Caco-2 (cell line): ENCODE measurements around the gene DIS3L2. TPM values are rescaled to one million over a fixed set of nuclear protein-coding genes. Genes with fewer than 3 reads are reported as not detected.

Source experiments
- BruUV-seq: library from RNA; stranded (reverse); fragments of 400-500 nt; replicated peaks from 2 replicates; lab custom pipeline; 2021; lab: Mats Ljungman, UMichigan
- CTCF ChIA-PET: fragments of 300-600 bp; sonication (Branson Sonifier 250); formaldehyde crosslinking; loops from one replicate; lab custom pipeline; 2022; ENCODE audit warnings: antibody characterized with exemption; lab: Charles Lee
- POLR2A ChIA-PET: fragments of 300-600 bp; sonication (Branson Sonifier 250); formaldehyde crosslinking; loops from one replicate; lab custom pipeline; 2022; ENCODE audit warnings: antibody characterized with exemption; lab: Charles Lee
- DNase-seq, 2 experiments: peaks; one replicate each; pipeline versions ENCODE4 v3.0.0 to v3.0.0-alpha.2; 2020 to 2022
- H3K27me3 ChIP-seq: replicated peaks from 2 replicates; pipeline ENCODE4 v1.6.0; 2011; ENCODE audit warnings: low read length; ENCODE audit not compliant: control insufficient read depth, insufficient read depth
- H3K36me3 ChIP-seq: 2 replicates; pipeline ENCODE4 v1.5.1; 2011; ENCODE audit warnings: low read length; ENCODE audit not compliant: control insufficient read depth, insufficient read depth
- H3K4me1 ChIP-seq: fragments of 250-450 bp; sonication (Bioruptor Pico); 2 replicates; pipeline ENCODE4 v1.5.1; 2020; ENCODE audit warnings: mild to moderate bottlenecking
- H3K4me3 ChIP-seq: 2 replicates; pipeline ENCODE4 v1.5.1; 2011; ENCODE audit warnings: low read depth, mild to moderate bottlenecking, control low read depth, low read length
- H3K9me3 ChIP-seq: fragments of 250-450 bp; sonication (Bioruptor Pico); 2 replicates; pipeline ENCODE4 v1.5.1; 2020; ENCODE audit warnings: mild to moderate bottlenecking, moderate library complexity
- H3K27ac Mint-ChIP-seq: one replicate; pipeline ENCODE4 v1.8.0; 2022; ENCODE audit warnings: mixed read lengths; ENCODE audit not compliant: unreplicated experiment
- H3K27me3 Mint-ChIP-seq: one replicate; pipeline ENCODE4 v1.8.0; 2022; ENCODE audit warnings: mixed read lengths; ENCODE audit not compliant: insufficient read depth, unreplicated experiment
- H3K36me3 Mint-ChIP-seq: one replicate; pipeline ENCODE4 v1.8.0; 2022; ENCODE audit warnings: mild to moderate bottlenecking, mixed read lengths; ENCODE audit not compliant: insufficient read depth, unreplicated experiment
- H3K4me1 Mint-ChIP-seq: one replicate; pipeline ENCODE4 v1.8.0; 2022; ENCODE audit warnings: low read depth, mixed read lengths; ENCODE audit not compliant: unreplicated experiment
- H3K4me3 Mint-ChIP-seq: one replicate; pipeline ENCODE4 v1.8.0; 2022; ENCODE audit warnings: mild to moderate bottlenecking, moderate library complexity, mixed read lengths; ENCODE audit not compliant: unreplicated experiment
- H3K9me3 Mint-ChIP-seq: one replicate; pipeline ENCODE4 v1.8.0; 2022; ENCODE audit warnings: mixed read lengths; ENCODE audit not compliant: unreplicated experiment
- intact Hi-C: fragments of 100-400 bp; cut with micrococcal nuclease; formaldehyde crosslinking; loops from one replicate; pipeline ENCODE4 v1.10.0; 2022; ENCODE audit not compliant: unreplicated experiment
- total RNA-seq: library from RNA; stranded (reverse); gene quantifications from 2 replicates; pipeline ENCODE4 v1.2.3, GENCODE V29; 2022
- TF ChIP-seq, protein P1 (sequence below), 2 experiments: fragments of 200-600 bp in 1 of 2; IDR thresholded peaks; 1 replicate in 1 of 2; 2 replicates in 1 of 2; pipeline versions ENCODE4 v1.5.1 to v1.8.0; 2011 to 2022; ENCODE audit warnings: antibody characterized with exemption in 1 of 2, control low read depth in 1 of 2, inconsistent platforms in 1 of 2, low read depth in 1 of 2, low read length in 1 of 2, mild to moderate bottlenecking in 1 of 2, moderate library complexity in 1 of 2; ENCODE audit not compliant: insufficient read depth in 1 of 2, severe bottlenecking in 1 of 2, unreplicated experiment in 1 of 2

DIS3L2 gene
- total RNA-seq, 1 experiment from 2014 or later: 15.5 TPM

DNA sequence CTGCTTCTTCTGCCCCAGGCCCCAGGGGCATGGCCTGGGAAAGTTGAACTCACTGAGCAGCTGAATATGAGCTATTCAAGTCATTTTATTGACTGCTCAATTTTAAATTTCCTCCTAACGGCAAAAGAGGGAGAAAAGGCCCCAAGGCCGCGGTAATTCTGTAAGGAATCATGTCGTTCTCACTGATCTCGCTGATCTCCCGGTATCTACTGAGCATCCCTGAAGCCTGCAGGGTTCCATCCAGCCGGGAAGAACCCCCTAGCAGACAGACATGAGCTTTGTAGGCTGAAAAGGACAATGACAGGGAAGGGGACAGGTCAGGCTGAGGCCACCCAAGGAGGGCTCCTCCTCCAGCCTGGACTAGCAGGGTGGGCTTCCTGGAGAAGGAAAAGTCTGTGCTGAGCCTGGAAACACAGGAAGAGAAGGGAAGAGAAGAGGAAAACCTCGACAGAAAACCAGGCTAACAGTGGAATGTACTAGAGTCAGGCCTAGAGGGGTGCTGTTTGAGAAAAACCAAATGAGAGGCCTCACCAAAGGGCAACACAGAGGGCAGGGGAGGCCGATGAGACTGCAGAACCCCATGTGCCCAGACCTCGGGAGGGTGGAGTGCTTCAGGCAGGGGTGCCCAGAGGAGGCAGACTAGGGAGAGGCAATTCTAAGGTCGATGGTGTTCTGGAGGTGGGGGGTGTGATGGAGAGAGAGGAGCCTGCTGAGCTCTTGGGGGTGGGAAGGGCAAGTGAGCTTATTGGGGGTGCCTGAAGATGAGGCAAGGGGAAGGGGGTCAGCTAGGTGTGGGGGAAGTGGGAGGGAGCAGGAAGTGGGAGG lies 32.4 kb upstream of the DIS3L2 start:
- Histone ChIP-seq H3K36me3 (no peaks in the 10 kb centered on the region), H3K4me1 (no peaks in the 10 kb centered on the region), H3K4me3 (no peak overlapping the region), H3K9me3 (no peaks in the 10 kb centered on the region), H3K27me3 (no peaks in the 10 kb centered on the region; the same call in 1 of the 2 replicates)
- DNase-seq: no peak
- ChIA-PET POLR2A (no interaction called here), CTCF (interaction anchor here (0.6 kb wide), 1 partner anchor 16 kb away, joined by 5 read pairs; no protein-coding TSS in a partner anchor)
- no peaks in the 10 kb centered on the region for H3K9me3 Mint-ChIP-seq
- no TSS peak for BruUV-seq
- intact Hi-C loops: loop anchor here (5.0 kb wide), 2 partner anchors 398 to 508 kb away; no protein-coding TSS in a partner anchor
- H3K4me1 Mint-ChIP-seq: no peaks in the 10 kb centered on the region
- H3K36me3 Mint-ChIP-seq: no peaks in the 10 kb centered on the region
- H3K27ac Mint-ChIP-seq: no peak overlapping the region
- peaks cover 10% of the 10 kb centered on the region for H3K27me3 Mint-ChIP-seq
- TF ChIP-seq, protein P1, sequence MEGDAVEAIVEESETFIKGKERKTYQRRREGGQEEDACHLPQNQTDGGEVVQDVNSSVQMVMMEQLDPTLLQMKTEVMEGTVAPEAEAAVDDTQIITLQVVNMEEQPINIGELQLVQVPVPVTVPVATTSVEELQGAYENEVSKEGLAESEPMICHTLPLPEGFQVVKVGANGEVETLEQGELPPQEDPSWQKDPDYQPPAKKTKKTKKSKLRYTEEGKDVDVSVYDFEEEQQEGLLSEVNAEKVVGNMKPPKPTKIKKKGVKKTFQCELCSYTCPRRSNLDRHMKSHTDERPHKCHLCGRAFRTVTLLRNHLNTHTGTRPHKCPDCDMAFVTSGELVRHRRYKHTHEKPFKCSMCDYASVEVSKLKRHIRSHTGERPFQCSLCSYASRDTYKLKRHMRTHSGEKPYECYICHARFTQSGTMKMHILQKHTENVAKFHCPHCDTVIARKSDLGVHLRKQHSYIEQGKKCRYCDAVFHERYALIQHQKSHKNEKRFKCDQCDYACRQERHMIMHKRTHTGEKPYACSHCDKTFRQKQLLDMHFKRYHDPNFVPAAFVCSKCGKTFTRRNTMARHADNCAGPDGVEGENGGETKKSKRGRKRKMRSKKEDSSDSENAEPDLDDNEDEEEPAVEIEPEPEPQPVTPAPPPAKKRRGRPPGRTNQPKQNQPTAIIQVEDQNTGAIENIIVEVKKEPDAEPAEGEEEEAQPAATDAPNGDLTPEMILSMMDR (IDR thresholded peaks at IDR 0.05; ENCODE audit: insufficient read depth in 1 of 2, low read depth in 1 of 2, low read length in 1 of 2, severe bottlenecking in 1 of 2, unreplicated experiment in 1 of 2): no peak
- H3K4me3 Mint-ChIP-seq: no peak overlapping the region

- H3K4me3 Mint-ChIP-seq: no peak overlapping the region
- TF ChIP-seq, protein P1 (IDR thresholded peaks at IDR 0.05; ENCODE audit: insufficient read depth in 1 of 2, low read depth in 1 of 2, low read length in 1 of 2, severe bottlenecking in 1 of 2, unreplicated experiment in 1 of 2): peak in 1 of 2 experiments; percentile 6
These were observed 31.4 kb upstream of the DIS3L2 start for GRCh38 chr2:231929961-231930592.

GRCh38 chr2:231930593-231931281 lies 30.8 kb upstream of the DIS3L2 start:
- H3K36me3 ChIP-seq: no peaks in the 10 kb centered on the region
- Mint-ChIP-seq H3K27me3 (peaks cover 8% of the 10 kb centered on the region), H3K4me3 (no peak overlapping the region), H3K9me3 (no peaks in the 10 kb centered on the region), H3K4me1 (no peaks in the 10 kb centered on the region), H3K27ac (no peak overlapping the region), H3K36me3 (no peaks in the 10 kb centered on the region)
- CTCF ChIA-PET: no interaction called here
- BruUV-seq: no TSS peak
- no peak for DNase-seq
- intact Hi-C loops: no loop called here
- POLR2A ChIA-PET: no interaction called here
- H3K4me3 ChIP-seq: no peak overlapping the region
- H3K27me3 ChIP-seq: no peaks in the 10 kb centered on the region; the same call in 1 of the 2 replicates
- TF ChIP-seq, protein P1 (IDR thresholded peaks at IDR 0.05; ENCODE audit: insufficient read depth in 1 of 2, low read depth in 1 of 2, low read length in 1 of 2, severe bottlenecking in 1 of 2, unreplicated experiment in 1 of 2): no peak
- no peaks in the 10 kb centered on the region for H3K4me1 ChIP-seq
- no peaks in the 10 kb centered on the region for H3K9me3 ChIP-seq

More at GRCh38 chr2:231929961-231930592, 31.4 kb upstream of the DIS3L2 start:
- DNase-seq: peak in 1 of 2 experiments; percentile 12
- H3K9me3 Mint-ChIP-seq: no peaks in the 10 kb centered on the region
- Histone ChIP-seq H3K27me3 (no peaks in the 10 kb centered on the region; the same call in 1 of the 2 replicates), H3K36me3 (no peaks in the 10 kb centered on the region), H3K4me1 (no peaks in the 10 kb centered on the region), H3K9me3 (no peaks in the 10 kb centered on the region), H3K4me3 (no peak overlapping the region)
- POLR2A ChIA-PET: no interaction called here
- H3K27ac Mint-ChIP-seq: no peak overlapping the region
- H3K36me3 Mint-ChIP-seq: no peaks in the 10 kb centered on the region
- H3K4me1 Mint-ChIP-seq: no peaks in the 10 kb centered on the region
- intact Hi-C loops: loop anchor here (5.0 kb wide), 2 partner anchors 397 to 507 kb away; no protein-coding TSS in a partner anchor
- peaks cover 8% of the 10 kb centered on the region for H3K27me3 Mint-ChIP-seq
- no TSS peak for BruUV-seq
- CTCF ChIA-PET: no interaction called here
